Heart right ventricle (tissue), 16 donors: ENCODE data around the gene CPN2. TPM values are rescaled to one million over a fixed set of nuclear protein-coding genes. Genes with fewer than 3 reads are reported as not detected.

Source experiments
- ATAC-seq, 8 donors: fragments of 200-7000 bp; cut with Tn5 transposase; one replicate each; pipeline ENCODE4 v1.9.1; 2020; ENCODE audit warnings: mild to moderate bottlenecking in 8 of 8, moderate library complexity in 8 of 8, moderate number of reproducible peaks in 1 of 8
- DNase-seq, 2 donors: peaks; one replicate each; pipeline ENCODE4 v3.0.0-alpha.2; 2020
- H3K27ac ChIP-seq, 10 donors: fragments of 200-600 bp; sonication (generic) in 2 of 10; one replicate each; pipeline versions ENCODE4 v1.5.0 to v1.8.0; 2020 to 2022; ENCODE audit warnings: mild to moderate bottlenecking in 3 of 10
- H3K27me3 ChIP-seq, 7 donors: fragments of 200-600 bp; one replicate each; pipeline ENCODE4 v1.8.0; 2021 to 2022; ENCODE audit warnings: mild to moderate bottlenecking in 2 of 7
- H3K36me3 ChIP-seq, 9 donors: fragments of 200-600 bp; sonication (generic) in 1 of 9; one replicate each; pipeline versions ENCODE4 v1.5.0 to v1.8.0; 2020 to 2022; ENCODE audit warnings: mild to moderate bottlenecking in 2 of 9
- H3K4me1 ChIP-seq, 9 donors: fragments of 200-600 bp; sonication (generic) in 1 of 9; one replicate each; pipeline versions ENCODE4 v1.5.0 to v1.8.0; 2020 to 2022; ENCODE audit warnings: mild to moderate bottlenecking in 4 of 9
- H3K4me3 ChIP-seq, 10 donors: fragments of 200-600 bp; sonication (generic) in 2 of 10; one replicate each; pipeline versions ENCODE4 v1.5.0 to v1.8.0; 2020 to 2022; ENCODE audit warnings: mild to moderate bottlenecking in 7 of 10, moderate library complexity in 2 of 10
- H3K9me3 ChIP-seq, 11 donors: fragments of 200-600 bp in 10 of 11; sonication (generic) in 2 of 11; one replicate each; pipeline versions ENCODE4 v1.5.0 to v1.8.0; 2013 to 2022; ENCODE audit warnings: mild to moderate bottlenecking in 2 of 11, control low read depth in 1 of 11, moderate library complexity in 1 of 11
- WGBS, 2 donors: extraction: QIAGEN DNeasy Blood & Tissue Kit; methylation state at CpG; one replicate each; pipeline ENCODE4 v1.1.7; 2013; ENCODE audit warnings: inconsistent platforms in 1 of 2; 5-methylcytosine and 5-hydroxymethylcytosine counted together
- intact Hi-C, 10 donors: fragments of 100-400 bp; cut with DNase I; formaldehyde crosslinking; loops; one replicate each; pipeline versions ENCODE4 v1.11.1 to v1.14.2; 2022
- polyA plus RNA-seq, 2 donors: library from polyadenylated mRNA; stranded (reverse); fragments of 200-250 nt; gene quantifications; one replicate each; pipeline ENCODE4 v1.2.3, GENCODE V29; 2013
- total RNA-seq, 10 donors: library from RNA; stranded (reverse); fragmentation: NEBNext Ultra II Directional in 3 of 10; extraction: Animal tissue kit (Norgen Biotek cat#: 25700) in 3 of 10; gene quantifications; one replicate each; pipeline versions ENCODE4 v1.2.1 to v1.2.4, GENCODE V29; 2021 to 2023
- TF ChIP-seq, protein P1 (sequence below), 9 donors: fragments of 200-600 bp; sonication (generic) in 2 of 9; IDR thresholded peaks; one replicate each; pipeline versions ENCODE4 v1.5.0 to v1.8.0; 2021 to 2022; ENCODE audit warnings: antibody characterized with exemption in 9 of 9, mild to moderate bottlenecking in 5 of 9, moderate library complexity in 1 of 9
- donor health status: Arrhythmogenic right ventricular cardiomyopathy.
- donor health status: ischemic (EF 13 %, LVEDD 7.1; RV severe dilation, severe dysfunction).
- donor health status: healthy with polysubstance abuse.
- donor health status: DM: no; HTN: yes; CAD: no.
- donor health status: DM: no; HTN: no; CAD: no.
- donor health status: ischemic (EF 25% LVEDD 6.9; RV normal size, moderate dysfunction).
- donor health status: ischemic (EF 25% LVEDD 5.7; RV mildly dilated, moderate dysfunction).
- donor health status: healthy.
- donor health status: DM: yes; HTN: yes; CAD: no.
- donor health status: Ischemic cardiomyopathy.
- donor health status: ischemic (EF 35%, LVEDD 5.7; RV mildly dilated, moderate dysfunction).
- donor health status: nonischemic (EF 11% LVEDD 7.7; RV severe dilation, severe dysfunction).
- donor health status: DM: yes; HTN: yes; CAD: no.
- donor health status: PGD.
- donor health status: ischemic (EF 29% LVEDD 5.4; RV normal size, mild dysfunction).
- donor health status: nonischemic (EF 23%, LVEDD 6.1; RV moderate dilation, normal function).

Gene CPN2
- total and polyA plus RNA-seq, 12 donors = 0.12 to 4.5 (median 1.5) TPM

DNA sequence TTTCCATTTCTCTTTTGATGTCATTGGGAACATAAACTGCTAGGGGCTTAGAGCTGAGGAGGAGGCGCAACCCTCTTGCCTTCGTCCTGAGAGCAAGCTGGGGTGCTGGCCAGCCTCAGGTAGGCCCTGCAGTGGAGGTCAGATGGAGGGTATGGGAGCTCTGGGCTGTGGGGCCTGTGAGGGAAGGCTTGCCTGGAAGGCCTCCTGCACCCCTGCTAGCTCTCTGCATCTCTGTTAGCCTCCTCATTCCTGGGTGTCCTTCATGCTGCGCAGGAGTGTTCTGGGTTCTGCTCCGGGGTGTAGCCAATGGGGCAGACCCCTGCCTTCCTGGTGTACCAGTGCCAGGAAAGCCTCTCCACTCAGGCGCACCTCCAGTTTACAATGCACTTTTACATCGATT is 36.1 kb upstream of the CPN2 start:
- WGBS, 2 donors = 97 to 98% methylated on average over 6 of the region's 6 CpGs

DNA sequence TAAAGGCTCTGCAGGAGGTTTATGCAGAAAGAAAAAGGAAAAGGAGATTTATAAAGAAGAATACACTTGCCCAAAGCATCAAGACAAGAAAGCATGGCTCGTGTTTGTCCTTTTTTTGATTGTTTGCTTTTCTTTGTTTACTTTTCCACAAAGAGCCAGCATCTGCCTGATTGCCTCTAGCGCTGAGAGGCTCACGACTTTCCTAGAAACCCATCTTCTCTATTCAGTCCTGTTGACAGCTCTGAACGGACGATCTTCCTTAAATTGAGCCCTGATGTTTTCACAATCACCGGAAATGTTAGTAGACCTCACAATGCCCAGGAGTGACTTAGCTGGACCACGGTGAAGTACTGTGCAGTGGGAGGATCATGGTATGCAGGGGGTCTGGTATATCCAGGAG is 35.5 kb upstream of the CPN2 start:
- 66 to 75% methylated on average over 7 of the region's 7 CpGs for WGBS, 2 donors

More for the DNA sequence above, 36.1 kb upstream of the CPN2 start:
- Histone ChIP-seq H3K27me3 (peaks cover 0 to 31% (median 16%) of the 10 kb centered on the region in 7 donors), H3K4me1 (no peaks in the 10 kb centered on the region), H3K27ac (no peak overlapping the region), H3K9me3 (peaks cover 0 to 17% (median 5%) of the 10 kb centered on the region in 11 donors), H3K36me3 (no peaks in the 10 kb centered on the region), H3K4me3 (no peak overlapping the region)
- TF ChIP-seq, protein P1, sequence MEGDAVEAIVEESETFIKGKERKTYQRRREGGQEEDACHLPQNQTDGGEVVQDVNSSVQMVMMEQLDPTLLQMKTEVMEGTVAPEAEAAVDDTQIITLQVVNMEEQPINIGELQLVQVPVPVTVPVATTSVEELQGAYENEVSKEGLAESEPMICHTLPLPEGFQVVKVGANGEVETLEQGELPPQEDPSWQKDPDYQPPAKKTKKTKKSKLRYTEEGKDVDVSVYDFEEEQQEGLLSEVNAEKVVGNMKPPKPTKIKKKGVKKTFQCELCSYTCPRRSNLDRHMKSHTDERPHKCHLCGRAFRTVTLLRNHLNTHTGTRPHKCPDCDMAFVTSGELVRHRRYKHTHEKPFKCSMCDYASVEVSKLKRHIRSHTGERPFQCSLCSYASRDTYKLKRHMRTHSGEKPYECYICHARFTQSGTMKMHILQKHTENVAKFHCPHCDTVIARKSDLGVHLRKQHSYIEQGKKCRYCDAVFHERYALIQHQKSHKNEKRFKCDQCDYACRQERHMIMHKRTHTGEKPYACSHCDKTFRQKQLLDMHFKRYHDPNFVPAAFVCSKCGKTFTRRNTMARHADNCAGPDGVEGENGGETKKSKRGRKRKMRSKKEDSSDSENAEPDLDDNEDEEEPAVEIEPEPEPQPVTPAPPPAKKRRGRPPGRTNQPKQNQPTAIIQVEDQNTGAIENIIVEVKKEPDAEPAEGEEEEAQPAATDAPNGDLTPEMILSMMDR (IDR thresholded peaks at IDR 0.05) = no peak
- DNase-seq = no peak
- ATAC-seq = no peak
- intact Hi-C loops = no loop called here

DNA sequence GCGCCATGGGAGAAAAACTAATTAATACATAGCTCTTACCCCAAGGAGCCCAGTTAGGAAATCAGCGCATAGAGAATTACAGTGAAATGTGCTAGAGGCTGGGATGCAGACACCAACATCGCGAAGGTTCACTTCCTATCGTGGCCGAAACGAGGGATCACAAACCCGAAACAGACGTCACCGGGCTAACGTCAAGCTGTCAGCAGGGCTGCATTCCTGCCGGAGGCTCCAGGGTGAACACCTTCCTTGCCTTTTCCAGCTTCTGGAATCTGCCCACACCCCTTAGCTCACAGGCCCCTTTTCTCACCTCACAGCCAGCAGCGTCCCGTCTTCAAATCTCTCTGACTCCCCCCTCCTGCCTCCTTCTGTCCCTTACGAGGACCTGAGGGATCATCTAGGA is 34.9 kb upstream of the CPN2 start:
- TF ChIP-seq, protein P1 (IDR thresholded peaks at IDR 0.05) = no peak
- peaks cover 0 to 37% (median 16%) of the 10 kb centered on the region in 7 donors for H3K27me3 ChIP-seq
- no peak overlapping the region for H3K4me3 ChIP-seq
- H3K4me1 ChIP-seq = no peaks in the 10 kb centered on the region
- H3K27ac ChIP-seq = no peak overlapping the region
- WGBS, 2 donors = 47 to 55% methylated on average over 15 of the region's 15 CpGs
- intact Hi-C loops = no loop called here
- H3K36me3 ChIP-seq = no peaks in the 10 kb centered on the region
- ATAC-seq (no peak), DNase-seq (no peak)
- peaks cover 0 to 11% (median 4%) of the 10 kb centered on the region in 11 donors for H3K9me3 ChIP-seq

More for the DNA sequence above, 35.5 kb upstream of the CPN2 start:
- H3K27ac ChIP-seq = no peak overlapping the region
- ATAC-seq = no peak
- no peak overlapping the region for H3K4me3 ChIP-seq
- no peaks in the 10 kb centered on the region for H3K4me1 ChIP-seq
- H3K9me3 ChIP-seq = peaks cover 0 to 17% (median 5%) of the 10 kb centered on the region in 11 donors
- intact Hi-C loops = no loop called here
- H3K36me3 ChIP-seq = no peaks in the 10 kb centered on the region
- no peak for DNase-seq
- TF ChIP-seq, protein P1 (IDR thresholded peaks at IDR 0.05) = no peak
- H3K27me3 ChIP-seq = peaks cover 0 to 31% (median 16%) of the 10 kb centered on the region in 7 donors

DNA sequence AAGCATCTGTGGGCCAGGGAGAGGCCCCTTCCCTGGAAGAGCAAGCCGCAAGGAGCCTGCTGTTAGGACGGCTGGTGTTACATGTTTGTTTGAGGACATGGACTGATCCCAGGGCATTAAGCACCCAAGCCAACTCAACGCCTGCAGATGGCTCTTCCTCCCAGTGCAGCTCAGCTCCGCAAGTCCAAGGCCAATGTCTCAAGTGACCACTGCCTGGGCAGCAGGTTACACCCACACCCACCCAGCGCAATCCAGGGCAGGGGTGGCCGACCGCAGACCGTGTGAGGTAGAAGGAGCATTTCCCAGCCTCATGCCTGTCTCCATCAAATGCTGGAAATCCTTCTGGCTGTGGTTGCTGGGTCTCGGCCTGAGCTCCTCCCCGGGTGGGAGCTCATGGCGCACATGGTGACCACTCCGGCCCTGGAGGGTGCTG is 33.5 kb upstream of the CPN2 start:
- ATAC-seq (no peak), DNase-seq (no peak)
- Histone ChIP-seq H3K27ac (no peak overlapping the region), H3K27me3 (peaks cover 0 to 49% (median 27%) of the 10 kb centered on the region in 7 donors), H3K4me1 (no peaks in the 10 kb centered on the region), H3K4me3 (no peak overlapping the region), H3K9me3 (no peaks in the 10 kb centered on the region), H3K36me3 (no peaks in the 10 kb centered on the region)
- intact Hi-C loops = no loop called here
- 94 to 96% methylated on average over 12 of the region's 12 CpGs for WGBS, 2 donors
- TF ChIP-seq, protein P1 (IDR thresholded peaks at IDR 0.05) = no peak
